Inflammatory macrophage (primary cell): ENCODE measurements around the gene ZNF160.
"Not testable (repeated sequence)": the region's sequence is repeated elsewhere in the genome, so short reads cannot be mapped to it uniquely, and the experiment has no call there.

Source experiments
- DNase-seq, 2 donors: peaks; one replicate each; pipeline ENCODE4 v3.0.0-alpha.2; 2020 to 2022
- total RNA-seq, 18 experiments: gene quantifications; one replicate each; lab custom pipeline; 2026; ENCODE audit warnings: mixed read lengths in 6 of 18, inconsistent platforms in 2 of 18; lab: John Stamatoyannopoulos, UW

Gene ZNF160
- 10.8 to 34.4 (median 24.9) reads per million in 18 experiments for total RNA-seq

GRCh38 chr19:53103234-53104203 is at the start of gene ZNF160:
TSS of gene ZNF160 (minus strand) at chr19:53103422. CDS start at chr19:53086276, 17,146 bp downstream.
- peak; percentile 98 for DNase-seq

GRCh38 chr19:53147645-53148044 is 44.4 kb upstream of the ZNF160 start:
- DNase-seq, result no peak

DNA sequence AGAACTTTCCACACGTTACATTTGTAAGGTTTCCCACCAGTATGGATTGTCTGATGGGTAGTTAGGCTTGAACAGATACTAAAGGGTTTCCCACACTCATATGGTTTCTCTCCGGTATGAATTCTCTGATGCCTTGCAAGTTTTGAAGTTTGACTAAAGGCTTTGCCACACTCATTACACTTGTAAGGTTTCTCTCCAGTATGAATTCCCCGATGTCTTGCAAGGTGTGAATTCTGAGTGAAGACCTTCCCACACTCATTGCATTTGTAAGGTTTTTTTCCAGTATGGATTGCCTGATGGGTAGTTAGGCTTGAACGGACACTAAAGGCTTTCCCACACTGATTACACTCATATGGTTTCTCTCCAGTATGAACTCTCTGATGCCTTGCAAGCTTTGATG is 37.1 kb upstream of the ZNF160 start:
- DNase-seq, result no peak

- DNase-seq, result no peak
These were observed 33.2 kb upstream of the ZNF160 start for GRCh38 chr19:53136432-53136831.

DNA sequence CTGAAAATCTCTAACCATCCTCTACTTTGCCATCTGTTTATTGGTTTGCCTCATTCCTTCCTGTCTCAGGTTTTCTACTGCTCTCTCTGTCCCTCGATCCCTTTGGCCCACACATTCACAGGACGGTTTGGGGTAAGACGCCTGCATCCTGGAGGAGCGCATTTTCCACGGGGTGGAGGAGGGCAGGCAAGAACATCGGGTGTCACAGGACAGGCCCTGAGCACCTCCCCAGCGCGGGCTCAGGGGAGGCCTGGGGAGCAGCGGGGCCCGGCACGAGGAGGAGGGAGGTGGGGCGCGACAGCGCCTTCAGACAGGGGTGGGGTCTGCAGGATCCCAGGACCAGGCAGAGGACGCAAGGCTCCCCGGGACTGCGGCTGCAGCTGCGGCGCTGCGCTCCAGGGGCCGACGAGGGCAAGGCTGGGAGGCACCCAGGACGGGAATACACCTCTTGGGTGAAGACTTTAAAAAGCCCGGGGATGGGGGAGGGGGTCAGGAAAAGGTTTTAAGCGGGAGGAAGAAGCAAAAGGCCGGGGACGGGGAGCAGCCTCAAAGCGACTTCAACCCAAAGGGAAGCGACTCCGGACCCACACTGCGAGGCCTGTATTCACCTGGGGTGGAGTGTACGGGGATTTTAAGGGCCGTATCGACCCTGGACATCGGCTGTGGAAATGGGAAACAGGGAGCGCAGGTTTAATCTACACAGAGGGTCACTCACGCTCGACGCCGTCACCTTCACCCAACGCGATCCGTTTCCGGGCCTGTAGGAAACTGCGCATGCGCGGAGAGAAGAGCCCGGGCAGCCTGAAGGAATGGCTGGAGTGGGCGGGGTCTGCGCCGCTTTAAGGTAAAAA is 29.1 kb upstream of the ZNF160 start, which contains the start of gene ZNF415:
Gene ZNF415 (minus strand): TSS at position 770 of the 851 bp plus-strand sequence. CDS start 10,234 bp downstream, outside the sequence.
- DNase-seq, result peak; percentile 21 to 53

- DNase-seq, result no peak
These were observed 28.5 kb upstream of the ZNF160 start for GRCh38 chr19:53131727-53132126.

GRCh38 chr19:53131085-53131590 is 27.9 kb upstream of the ZNF160 start:
- peak in 1 of 2 donors; percentile 2 for DNase-seq

DNA sequence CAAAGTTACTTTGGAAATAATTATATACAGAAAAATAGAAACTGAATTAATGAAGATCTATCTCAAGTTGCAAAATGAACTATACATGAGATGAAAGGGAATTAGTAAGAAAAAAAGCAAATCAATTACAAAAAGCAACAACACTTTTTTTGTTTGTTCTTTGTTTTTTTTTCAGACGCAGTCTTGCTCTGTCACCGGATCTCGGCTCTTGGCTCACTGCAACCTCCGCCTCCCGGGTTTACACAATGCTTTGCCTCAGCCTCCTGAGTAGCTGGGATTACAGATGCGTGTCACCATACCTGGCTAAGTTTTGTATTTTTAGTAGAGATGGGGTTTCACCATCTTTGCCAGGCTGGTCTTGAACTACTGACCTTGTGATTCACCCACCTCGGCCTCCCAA is 27.3 kb upstream of the ZNF160 start:
- no peak for DNase-seq

DNA sequence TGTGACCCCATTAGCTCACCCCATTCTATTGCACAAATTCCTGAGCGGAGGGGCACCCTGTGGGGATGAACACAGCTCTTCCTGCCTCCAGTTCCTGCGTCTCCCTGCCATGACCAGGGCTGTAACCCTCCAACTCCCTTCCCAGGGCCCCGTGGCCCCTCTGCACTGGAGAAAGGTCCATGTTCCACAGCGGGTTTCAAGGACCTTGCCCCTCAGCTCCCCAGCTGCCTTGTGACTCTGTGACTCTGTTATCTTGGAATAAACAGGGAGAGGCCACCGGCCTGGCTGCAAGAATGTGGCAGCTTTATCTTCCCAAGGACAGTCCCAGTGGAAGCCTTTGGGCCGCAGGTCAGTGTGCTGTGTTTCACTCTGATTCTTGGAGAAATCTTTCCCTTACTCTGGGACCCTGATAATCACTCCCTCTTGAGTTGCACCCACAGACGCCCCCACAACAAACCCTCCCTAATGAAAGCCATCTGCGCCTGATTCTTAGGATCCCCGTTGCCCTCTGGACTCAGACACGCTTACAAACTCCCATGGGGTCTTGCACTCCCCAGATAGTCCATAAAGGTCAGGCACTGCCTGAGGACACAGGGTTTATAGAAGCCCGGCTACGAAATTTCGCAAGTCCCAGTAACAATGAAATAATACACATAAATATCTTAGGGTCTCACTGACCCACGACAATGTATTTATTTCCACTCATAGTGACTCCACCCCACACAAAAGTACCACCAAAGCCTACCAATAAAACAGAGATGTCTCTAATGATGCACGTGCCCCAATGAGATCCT is 23.7 kb upstream of the ZNF160 start:
- DNase-seq, result not testable (repeated sequence)

- no peak for DNase-seq
These were observed 20.2 kb upstream of the ZNF160 start for GRCh38 chr19:53123400-53123799.

GRCh38 chr19:53112286-53112685 is 9.1 kb upstream of the ZNF160 start:
- no peak for DNase-seq

DNA sequence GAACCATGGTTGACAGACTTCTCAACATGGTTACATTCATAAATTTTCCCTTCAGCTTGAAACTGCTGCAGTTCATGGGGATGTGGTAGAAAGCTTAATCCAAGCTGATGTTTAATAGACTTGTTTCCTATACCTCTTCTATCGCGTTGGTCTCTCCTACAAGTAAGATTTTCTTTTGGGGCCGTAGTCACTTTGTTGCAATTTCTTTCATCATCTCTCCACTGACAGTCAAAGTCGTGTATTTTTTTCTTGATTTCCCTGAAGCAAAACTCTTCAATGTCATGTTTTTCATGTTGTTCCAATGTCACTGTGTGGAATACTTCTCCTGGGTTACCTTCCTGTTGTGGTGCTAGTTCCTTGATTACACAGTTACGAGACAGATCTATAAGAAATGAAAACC is 6.3 kb upstream of the ZNF160 start:
- DNase-seq, result no peak

DNA sequence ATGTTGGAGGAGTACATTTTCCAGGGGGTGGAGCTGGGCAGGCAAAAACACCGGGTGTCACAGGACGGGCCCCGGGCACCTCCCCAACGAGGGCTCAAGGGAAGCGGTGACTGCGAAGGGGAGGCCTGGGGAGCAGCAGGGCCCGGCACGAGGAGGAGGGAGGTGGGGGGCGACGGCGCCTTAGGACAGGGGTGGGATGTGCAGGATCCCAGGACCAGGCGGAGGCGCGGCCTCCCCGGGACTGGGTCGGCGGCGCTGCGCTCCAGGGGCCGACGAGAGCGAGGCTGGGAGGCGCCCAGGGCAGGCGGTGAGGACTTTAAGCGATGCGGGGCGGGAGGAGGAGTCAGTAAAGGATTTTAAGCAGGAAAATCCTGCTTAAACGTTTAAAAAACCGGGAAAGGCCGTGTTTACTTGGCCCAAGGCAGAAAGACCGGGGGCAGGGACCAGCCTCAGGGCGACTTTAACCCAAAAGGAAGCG is 427 bp downstream of the ZNF160 start:
- DNase-seq, result peak; percentile 34 to 37

DNA sequence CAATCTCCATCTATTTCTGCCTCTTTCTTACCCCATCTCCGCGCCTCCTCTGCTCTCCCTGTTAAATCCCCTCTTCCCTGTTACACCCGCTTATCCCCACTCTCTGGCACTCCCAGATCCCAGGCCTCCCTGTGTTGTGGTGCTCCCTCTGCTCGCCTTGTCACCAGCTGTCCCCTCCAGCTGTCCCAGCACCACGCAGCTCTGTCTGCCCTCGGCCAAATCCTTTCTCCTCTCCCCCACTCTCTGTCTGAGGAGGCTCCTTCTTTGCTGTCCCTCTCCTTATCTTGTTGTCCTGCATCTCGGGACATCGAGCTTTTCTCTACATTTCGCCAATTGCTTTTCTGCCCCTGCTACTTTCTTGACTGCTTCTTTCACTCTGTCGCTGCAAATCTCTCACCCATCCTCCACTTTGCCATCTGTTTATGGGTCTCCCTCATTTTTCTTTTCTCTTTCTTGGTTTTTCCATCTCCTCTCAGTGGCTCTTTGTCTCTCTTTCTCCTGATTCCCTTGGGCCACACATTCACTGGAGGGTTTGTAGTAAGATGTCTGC is 941 bp downstream of the ZNF160 start:
- no peak for DNase-seq

GRCh38 chr19:53101518-53101917 is 1.7 kb downstream of the ZNF160 start:
- DNase-seq, result peak; percentile 11

DNA sequence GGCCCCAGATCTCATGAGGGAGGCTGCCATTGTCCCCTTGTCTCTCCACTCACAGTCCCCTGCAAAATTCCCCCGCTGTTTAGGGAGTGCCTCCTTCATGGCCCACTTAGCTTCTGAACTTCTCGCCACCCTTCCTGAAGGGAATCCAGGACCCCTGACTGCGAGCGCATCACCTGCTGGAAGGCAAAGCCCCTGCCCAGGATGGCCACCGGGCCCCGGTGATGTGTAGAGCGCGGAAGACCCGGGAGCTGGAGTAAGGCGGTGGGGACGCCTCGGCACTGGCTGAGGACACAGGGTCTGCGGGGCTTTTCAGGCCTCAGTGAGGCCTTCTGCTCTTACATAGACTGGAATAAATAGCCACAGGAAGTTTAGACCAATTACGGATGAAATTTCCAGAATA is 4.7 kb downstream of the ZNF160 start:
- DNase-seq, result not testable (repeated sequence)

- not testable (repeated sequence) for DNase-seq
These were observed 6.1 kb downstream of the ZNF160 start for GRCh38 chr19:53096982-53097690.

DNA sequence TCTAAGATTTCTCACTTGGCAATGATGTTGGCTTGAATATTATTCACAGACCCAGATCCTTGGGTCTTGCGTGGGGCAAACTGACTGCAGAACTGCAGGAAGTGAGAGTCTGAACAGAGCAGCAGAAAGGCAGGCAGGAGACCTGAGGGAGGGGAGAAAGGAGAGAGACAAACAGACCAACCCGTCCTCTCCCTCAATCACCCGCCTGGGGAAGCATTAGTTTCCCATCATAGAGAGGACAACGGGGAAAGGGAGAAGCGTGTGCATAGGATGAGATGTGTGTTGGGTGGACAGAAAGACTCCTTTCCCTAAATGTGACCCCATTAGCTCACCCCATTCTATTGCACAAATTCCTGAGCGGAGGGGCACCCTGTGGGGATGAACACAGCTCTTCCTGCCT is 6.6 kb downstream of the ZNF160 start:
- not testable (repeated sequence) for DNase-seq

DNA sequence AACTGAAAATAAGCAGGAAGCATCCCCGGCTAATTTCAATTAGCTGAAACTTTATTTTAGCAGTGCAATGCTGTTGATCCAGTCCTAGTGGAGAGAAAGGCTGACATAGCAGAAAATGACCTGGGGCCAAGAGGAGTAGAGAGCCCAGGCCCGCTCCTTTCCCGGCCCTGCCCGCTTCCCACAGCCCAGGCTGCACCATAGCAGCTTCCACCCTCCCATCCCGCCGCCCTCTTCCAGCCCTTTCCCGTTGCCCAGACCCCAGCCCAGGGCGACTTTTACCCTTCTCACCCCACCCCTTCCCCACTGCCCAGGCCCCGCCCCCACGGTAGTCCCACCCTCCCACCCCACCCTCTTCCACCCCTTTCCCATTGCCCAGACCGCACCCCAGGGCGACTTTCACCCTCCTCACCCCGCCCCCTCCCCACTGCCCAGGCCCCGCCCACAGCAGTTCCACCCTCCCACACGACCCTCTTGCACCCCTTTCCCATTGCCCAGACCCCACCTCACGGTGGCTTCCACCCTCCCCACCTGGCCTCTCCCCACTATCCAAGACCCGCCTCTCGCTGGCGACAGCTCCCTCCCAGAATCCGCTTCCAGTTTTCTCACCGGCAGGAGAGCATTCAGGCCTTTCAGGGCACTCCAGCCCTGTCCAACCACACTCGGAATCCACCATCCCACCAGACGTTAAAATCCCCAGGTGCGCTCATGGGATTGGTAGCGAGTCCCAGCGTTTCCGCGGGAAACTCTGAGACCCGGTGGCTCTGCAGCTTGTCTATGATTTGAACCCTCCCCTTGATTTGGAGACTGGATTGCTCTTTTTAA is 8.3 kb downstream of the ZNF160 start:
- DNase-seq, result no peak

DNA sequence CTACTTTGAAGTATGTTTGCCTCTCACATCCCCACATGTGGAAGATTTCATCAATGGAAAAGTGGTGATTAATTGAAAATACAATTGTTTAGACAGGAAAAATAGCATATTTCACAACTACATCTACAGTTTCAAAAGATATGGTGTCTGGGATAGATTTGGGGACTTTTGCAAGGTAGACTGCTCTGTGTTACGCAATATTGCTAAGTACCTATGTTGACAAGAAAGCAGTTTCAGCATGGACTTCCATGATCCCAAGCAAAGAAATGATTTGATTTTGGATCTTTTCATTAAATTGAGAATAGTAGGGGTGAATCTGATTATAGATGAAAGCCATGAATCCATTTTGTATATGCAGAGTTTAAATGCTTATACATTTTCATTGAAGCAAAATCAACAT is 10.5 kb downstream of the ZNF160 start:
- DNase-seq, result no peak
